ENCODE measurements around the gene ISOC1. TPM values are rescaled to one million over a fixed set of nuclear protein-coding genes. Genes with fewer than 3 reads are reported as not detected.

ISOC1 gene
- total RNA-seq, 1 donor from 2014 or later, result 7.4 TPM

- peaks cover 12% of the 10 kb centered on the region for H3K4me1 Mint-ChIP-seq (ENCODE audit: low read depth)
- no peak for TF ChIP-seq CTCF (IDR thresholded peaks at IDR 0.05)
- DNase-seq (ENCODE audit: low spot score), result no peak
- H3K27me3 Mint-ChIP-seq (ENCODE audit: low read depth), result peaks cover 14% of the 10 kb centered on the region
- no peak overlapping the region for H3K4me3 Mint-ChIP-seq (ENCODE audit: unreplicated experiment)
- H3K9me3 Mint-ChIP-seq (ENCODE audit: low read depth), result no peaks in the 10 kb centered on the region
- H3K27ac Mint-ChIP-seq (ENCODE audit: unreplicated experiment), result no peak overlapping the region
- no peaks in the 10 kb centered on the region for H3K36me3 Mint-ChIP-seq (ENCODE audit: low read depth)
Measured at GRCh38 chr5:129078247-129078646, 16.3 kb upstream of the ISOC1 start.

- Mint-ChIP-seq H3K4me3 (ENCODE audit: unreplicated experiment) (no peak overlapping the region), H3K4me1 (ENCODE audit: low read depth) (peaks cover 12% of the 10 kb centered on the region), H3K36me3 (ENCODE audit: low read depth) (no peaks in the 10 kb centered on the region), H3K27me3 (ENCODE audit: low read depth) (peaks cover 18% of the 10 kb centered on the region), H3K27ac (ENCODE audit: unreplicated experiment) (no peak overlapping the region), H3K9me3 (ENCODE audit: low read depth) (no peaks in the 10 kb centered on the region)
- TF ChIP-seq CTCF (IDR thresholded peaks at IDR 0.05), result no peak
- no peak for DNase-seq (ENCODE audit: low spot score)
Measured at GRCh38 chr5:129078660-129079059, 15.9 kb upstream of the ISOC1 start.

- H3K27ac Mint-ChIP-seq (ENCODE audit: unreplicated experiment), result no peak overlapping the region
- peaks cover 17% of the 10 kb centered on the region for H3K27me3 Mint-ChIP-seq (ENCODE audit: low read depth)
- no peak overlapping the region for H3K4me3 Mint-ChIP-seq (ENCODE audit: unreplicated experiment)
- TF ChIP-seq CTCF (IDR thresholded peaks at IDR 0.05), result no peak
- no peaks in the 10 kb centered on the region for H3K9me3 Mint-ChIP-seq (ENCODE audit: low read depth)
- H3K36me3 Mint-ChIP-seq (ENCODE audit: low read depth), result no peaks in the 10 kb centered on the region
- DNase-seq (ENCODE audit: low spot score), result no peak
- H3K4me1 Mint-ChIP-seq (ENCODE audit: low read depth), result peaks cover 12% of the 10 kb centered on the region
Measured at GRCh38 chr5:129079496-129079895, 15.1 kb upstream of the ISOC1 start.

- Mint-ChIP-seq H3K9me3 (ENCODE audit: low read depth) (no peaks in the 10 kb centered on the region), H3K4me3 (ENCODE audit: unreplicated experiment) (no peak overlapping the region), H3K27me3 (ENCODE audit: low read depth) (peaks cover 17% of the 10 kb centered on the region), H3K4me1 (ENCODE audit: low read depth) (peaks cover 12% of the 10 kb centered on the region), H3K27ac (ENCODE audit: unreplicated experiment) (no peak overlapping the region), H3K36me3 (ENCODE audit: low read depth) (no peaks in the 10 kb centered on the region)
- no peak for DNase-seq (ENCODE audit: low spot score)
- TF ChIP-seq CTCF (IDR thresholded peaks at IDR 0.05), result no peak
Measured at GRCh38 chr5:129080766-129081165, 13.8 kb upstream of the ISOC1 start.

GRCh38 chr5:129082225-129083136 lies 12.1 kb upstream of the ISOC1 start:
- no peak for TF ChIP-seq CTCF (IDR thresholded peaks at IDR 0.05)
- DNase-seq (ENCODE audit: low spot score), result no peak
- Mint-ChIP-seq H3K27ac (ENCODE audit: unreplicated experiment) (no peak overlapping the region), H3K36me3 (ENCODE audit: low read depth) (no peaks in the 10 kb centered on the region), H3K9me3 (ENCODE audit: low read depth) (no peaks in the 10 kb centered on the region), H3K4me3 (ENCODE audit: unreplicated experiment) (no peak overlapping the region), H3K4me1 (ENCODE audit: low read depth) (peaks cover 6% of the 10 kb centered on the region), H3K27me3 (ENCODE audit: low read depth) (peaks cover 28% of the 10 kb centered on the region)

All from chondrocyte (in vitro differentiated cells).